Activated naive CD8-positive, alpha-beta T cell treated with anti-CD3 and anti-CD28 coated beads for 36 hours (primary cell): ENCODE measurements around the gene PEX14. TPM values are rescaled to one million over a fixed set of nuclear protein-coding genes. Genes with fewer than 3 reads are reported as not detected.

Experiments used
- DNase-seq: peaks from one replicate; pipeline ENCODE4 v3.0.0; 2021
- H3K27ac Mint-ChIP-seq: one replicate; pipeline ENCODE4 v1.8.0; 2022; ENCODE audit warnings: mild to moderate bottlenecking, moderate library complexity, mixed read lengths
- H3K27me3 Mint-ChIP-seq: one replicate; pipeline ENCODE4 v1.8.0; 2022; ENCODE audit warnings: mild to moderate bottlenecking, mixed read lengths
- H3K36me3 Mint-ChIP-seq: one replicate; pipeline ENCODE4 v1.8.0; 2021; ENCODE audit warnings: mild to moderate bottlenecking, mixed read lengths
- H3K4me1 Mint-ChIP-seq: one replicate; pipeline ENCODE4 v1.8.0; 2021; ENCODE audit warnings: mixed read lengths
- H3K4me3 Mint-ChIP-seq: one replicate; pipeline ENCODE4 v1.8.0; 2022; ENCODE audit warnings: mild to moderate bottlenecking, moderate library complexity, mixed read lengths
- H3K9me3 Mint-ChIP-seq: one replicate; pipeline ENCODE4 v1.8.0; 2022; ENCODE audit warnings: mixed read lengths
- total RNA-seq, 2 experiments: library from RNA; stranded (reverse); gene quantifications; one replicate each; pipeline ENCODE4 v1.2.3, GENCODE V29; 2021

PEX14 gene
- total RNA-seq, 2 experiments from 2014 or later: 19.1 to 19.6 TPM

DNA sequence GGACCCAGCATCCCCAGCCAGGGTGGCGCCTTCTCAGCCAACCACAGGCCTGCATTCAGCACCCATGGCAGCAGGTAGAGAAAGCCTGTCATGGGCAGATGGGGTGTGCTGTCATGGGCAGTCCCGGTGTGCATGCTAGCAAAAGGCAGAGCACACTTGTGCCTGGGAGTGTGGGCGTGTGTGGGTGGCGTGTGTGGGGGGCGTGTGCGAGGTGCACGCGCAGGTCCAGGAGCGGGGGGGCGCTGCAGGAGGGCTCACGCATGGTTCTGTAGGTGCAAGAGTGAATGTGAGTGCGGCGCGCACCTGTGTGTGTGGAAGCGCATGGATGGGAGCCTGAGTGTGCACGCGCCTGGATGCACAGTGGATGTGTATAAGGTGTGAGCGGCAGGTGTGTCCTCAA is 184.5 kb downstream of the PEX14 start:
- H3K27me3 Mint-ChIP-seq: no peaks in the 10 kb centered on the region
- H3K4me1 Mint-ChIP-seq: no peaks in the 10 kb centered on the region
- no peaks in the 10 kb centered on the region for H3K36me3 Mint-ChIP-seq
- H3K9me3 Mint-ChIP-seq: no peaks in the 10 kb centered on the region
- no peak overlapping the region for H3K27ac Mint-ChIP-seq
- DNase-seq: no peak
- H3K4me3 Mint-ChIP-seq: no peak overlapping the region

GRCh38 chr1:10659646-10660540 is 185.1 kb downstream of the PEX14 start:
- no peak overlapping the region for H3K4me3 Mint-ChIP-seq
- H3K27me3 Mint-ChIP-seq: no peaks in the 10 kb centered on the region
- DNase-seq: no peak
- no peaks in the 10 kb centered on the region for H3K4me1 Mint-ChIP-seq
- H3K27ac Mint-ChIP-seq: no peak overlapping the region
- no peaks in the 10 kb centered on the region for H3K36me3 Mint-ChIP-seq
- H3K9me3 Mint-ChIP-seq: no peaks in the 10 kb centered on the region

DNA sequence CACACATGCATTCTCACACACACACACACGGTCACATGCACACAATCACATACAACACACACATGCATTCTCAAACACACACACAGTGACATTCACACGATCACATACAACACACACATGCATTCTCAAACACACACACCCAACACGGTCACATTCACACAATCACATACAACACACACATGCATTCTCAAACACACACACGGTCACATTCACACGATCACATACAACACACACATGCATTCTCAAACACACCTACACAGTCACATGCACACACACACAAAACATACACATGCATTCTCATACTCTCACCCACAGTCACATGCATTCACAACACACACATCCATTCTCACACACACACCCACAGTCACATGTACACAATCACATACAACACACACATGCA is 186.7 kb downstream of the PEX14 start:
- H3K36me3 Mint-ChIP-seq: no peaks in the 10 kb centered on the region

GRCh38 chr1:10662090-10662688 is 187.4 kb downstream of the PEX14 start:
- Mint-ChIP-seq H3K9me3 (no peaks in the 10 kb centered on the region), H3K27me3 (no peaks in the 10 kb centered on the region), H3K36me3 (no peaks in the 10 kb centered on the region), H3K4me3 (no peak overlapping the region), H3K4me1 (no peaks in the 10 kb centered on the region), H3K27ac (no peak overlapping the region)
- DNase-seq: no peak

More for the DNA sequence above, 186.7 kb downstream of the PEX14 start:
- Mint-ChIP-seq H3K27me3 (no peaks in the 10 kb centered on the region), H3K4me1 (no peaks in the 10 kb centered on the region), H3K4me3 (no peak overlapping the region), H3K27ac (no peak overlapping the region), H3K9me3 (no peaks in the 10 kb centered on the region)
- no peak for DNase-seq

DNA sequence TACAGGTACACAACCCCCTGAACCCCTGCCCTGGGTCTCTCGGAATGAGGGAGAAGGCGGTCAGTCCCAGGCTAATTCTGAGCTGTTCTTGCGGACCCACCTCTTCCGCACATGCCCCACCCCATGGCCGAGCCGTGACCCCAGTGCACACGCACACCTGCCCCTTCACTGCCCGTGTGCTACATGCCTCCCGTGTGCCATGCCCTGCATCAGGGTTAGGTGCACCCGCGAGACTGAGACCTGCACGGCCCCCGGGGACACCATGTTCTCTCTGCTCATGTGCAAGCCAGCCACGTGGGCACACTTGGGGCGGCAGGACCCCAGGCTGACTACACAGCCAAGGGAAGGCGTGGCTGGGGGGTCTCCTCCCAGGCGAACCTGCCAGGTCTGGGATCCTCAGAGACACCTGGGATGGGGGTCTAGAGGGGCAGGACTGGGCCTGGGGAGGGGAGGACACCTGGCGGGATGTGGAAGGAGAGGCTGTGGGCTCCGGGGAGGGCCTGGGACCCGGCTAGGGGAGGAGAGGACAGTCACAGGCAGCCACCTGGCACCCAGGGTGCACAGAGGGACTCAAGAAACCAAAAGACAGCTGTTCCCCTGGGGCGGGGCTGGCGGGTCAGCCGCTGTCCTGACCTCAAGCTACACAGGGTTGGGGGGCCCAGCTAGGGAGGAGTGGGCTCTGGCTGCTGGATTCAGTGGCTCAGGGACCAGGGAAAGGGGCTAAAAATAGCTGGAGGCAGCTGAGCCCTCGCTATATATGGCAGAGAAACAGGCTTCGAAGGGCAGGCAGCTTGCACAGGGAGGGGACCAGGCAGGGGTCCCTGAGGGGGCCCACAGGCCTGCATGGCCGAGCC is 188.3 kb downstream of the PEX14 start:
- H3K4me1 Mint-ChIP-seq: no peaks in the 10 kb centered on the region
- no peaks in the 10 kb centered on the region for H3K36me3 Mint-ChIP-seq
- H3K9me3 Mint-ChIP-seq: no peaks in the 10 kb centered on the region
- H3K27me3 Mint-ChIP-seq: no peaks in the 10 kb centered on the region
- H3K27ac Mint-ChIP-seq: no peak overlapping the region
- no peak overlapping the region for H3K4me3 Mint-ChIP-seq
- no peak for DNase-seq

DNA sequence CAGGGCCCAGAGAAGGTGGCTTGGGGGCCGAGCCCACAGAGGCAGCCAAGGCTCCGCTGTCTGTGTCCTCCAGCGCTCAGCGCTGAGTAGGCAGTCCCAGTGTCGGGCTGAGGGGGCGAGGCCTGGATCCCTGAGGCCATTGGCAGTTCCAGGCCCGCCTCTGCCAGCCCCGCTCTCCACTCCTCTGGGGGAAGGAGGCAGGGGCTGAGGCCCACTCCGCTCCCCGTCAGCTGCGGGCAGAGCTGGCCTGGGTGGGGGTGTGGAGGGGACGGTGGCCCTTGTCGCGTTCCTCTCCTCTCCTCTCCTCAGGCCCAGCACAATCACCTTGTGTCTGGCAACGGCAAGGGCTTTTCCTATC is 188.9 kb downstream of the PEX14 start:
- no peak overlapping the region for H3K4me3 Mint-ChIP-seq
- H3K27ac Mint-ChIP-seq: no peak overlapping the region
- no peaks in the 10 kb centered on the region for H3K36me3 Mint-ChIP-seq
- no peak for DNase-seq
- no peaks in the 10 kb centered on the region for H3K9me3 Mint-ChIP-seq
- no peaks in the 10 kb centered on the region for H3K4me1 Mint-ChIP-seq
- no peaks in the 10 kb centered on the region for H3K27me3 Mint-ChIP-seq

DNA sequence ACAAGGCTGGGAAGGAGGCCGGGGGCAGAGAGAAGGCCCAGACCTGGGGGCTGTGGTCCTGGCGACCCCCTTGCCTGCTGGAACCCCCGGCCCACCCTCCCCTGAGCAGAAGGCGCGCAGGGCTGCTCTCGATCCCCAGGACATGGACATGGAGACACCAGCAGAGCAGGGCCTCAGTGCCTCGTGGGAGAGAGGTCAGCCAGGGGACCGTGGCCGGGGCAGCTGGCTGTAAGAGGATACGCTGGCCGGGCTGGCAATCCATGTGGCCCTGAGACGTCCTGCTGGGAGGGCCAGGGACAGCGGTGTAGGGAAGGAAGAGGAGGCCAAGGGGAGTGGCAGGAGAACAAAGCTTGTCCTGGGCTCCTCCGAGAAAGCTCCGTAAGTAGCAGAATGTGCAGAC is 189.5 kb downstream of the PEX14 start:
- no peak overlapping the region for H3K27ac Mint-ChIP-seq
- H3K4me1 Mint-ChIP-seq: no peaks in the 10 kb centered on the region
- no peaks in the 10 kb centered on the region for H3K9me3 Mint-ChIP-seq
- H3K4me3 Mint-ChIP-seq: no peak overlapping the region
- H3K27me3 Mint-ChIP-seq: no peaks in the 10 kb centered on the region
- no peaks in the 10 kb centered on the region for H3K36me3 Mint-ChIP-seq
- DNase-seq: no peak

GRCh38 chr1:10665226-10665625 is 190.5 kb downstream of the PEX14 start:
- Mint-ChIP-seq H3K27ac (no peak overlapping the region), H3K36me3 (no peaks in the 10 kb centered on the region), H3K4me1 (no peaks in the 10 kb centered on the region), H3K4me3 (no peak overlapping the region), H3K9me3 (no peaks in the 10 kb centered on the region), H3K27me3 (no peaks in the 10 kb centered on the region)
- DNase-seq: no peak

GRCh38 chr1:10665930-10666850 is 191.4 kb downstream of the PEX14 start:
- peaks cover 1% of the 10 kb centered on the region for H3K4me1 Mint-ChIP-seq
- H3K9me3 Mint-ChIP-seq: no peaks in the 10 kb centered on the region
- no peak overlapping the region for H3K27ac Mint-ChIP-seq
- H3K36me3 Mint-ChIP-seq: no peaks in the 10 kb centered on the region
- DNase-seq: no peak
- H3K27me3 Mint-ChIP-seq: no peaks in the 10 kb centered on the region
- H3K4me3 Mint-ChIP-seq: no peak overlapping the region

GRCh38 chr1:10667861-10668761 is 193.4 kb downstream of the PEX14 start:
- H3K27ac Mint-ChIP-seq: no peak overlapping the region
- H3K36me3 Mint-ChIP-seq: no peaks in the 10 kb centered on the region
- H3K4me3 Mint-ChIP-seq: no peak overlapping the region
- H3K9me3 Mint-ChIP-seq: no peaks in the 10 kb centered on the region
- H3K4me1 Mint-ChIP-seq: peaks cover 1% of the 10 kb centered on the region
- DNase-seq: no peak
- H3K27me3 Mint-ChIP-seq: no peaks in the 10 kb centered on the region

GRCh38 chr1:10669570-10669969 is 194.8 kb downstream of the PEX14 start:
- Mint-ChIP-seq H3K9me3 (no peaks in the 10 kb centered on the region), H3K4me1 (peaks cover 1% of the 10 kb centered on the region), H3K27me3 (no peaks in the 10 kb centered on the region), H3K4me3 (no peak overlapping the region), H3K36me3 (no peaks in the 10 kb centered on the region), H3K27ac (no peak overlapping the region)
- DNase-seq: no peak

DNA sequence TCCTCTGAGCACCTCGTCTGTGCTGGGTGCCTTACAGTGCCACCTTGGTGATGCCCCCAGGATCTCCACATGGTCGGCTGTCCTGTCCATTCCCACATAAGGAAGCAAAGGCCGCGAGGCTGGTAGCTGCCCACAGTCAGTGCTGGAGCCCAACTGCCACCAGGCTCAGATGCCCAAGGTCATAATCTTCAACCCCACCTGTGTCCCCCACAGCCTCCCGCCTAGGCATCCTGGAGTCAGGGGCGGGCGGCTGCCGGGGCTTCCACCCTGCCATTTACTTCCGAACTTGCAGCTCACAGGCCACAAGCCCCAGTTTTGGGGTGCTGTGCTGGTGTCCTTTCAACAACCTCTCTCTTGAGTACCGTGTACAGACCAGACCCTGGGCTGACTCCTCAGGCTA is 195.4 kb downstream of the PEX14 start:
- Mint-ChIP-seq H3K9me3 (no peaks in the 10 kb centered on the region), H3K4me3 (no peak overlapping the region), H3K4me1 (peaks cover 1% of the 10 kb centered on the region), H3K27me3 (no peaks in the 10 kb centered on the region), H3K36me3 (no peaks in the 10 kb centered on the region), H3K27ac (no peak overlapping the region)
- no peak for DNase-seq

- no peak for DNase-seq
- no peaks in the 10 kb centered on the region for H3K36me3 Mint-ChIP-seq
- H3K27ac Mint-ChIP-seq: no peak overlapping the region
- no peak overlapping the region for H3K4me3 Mint-ChIP-seq
- peaks cover 1% of the 10 kb centered on the region for H3K4me1 Mint-ChIP-seq
- H3K9me3 Mint-ChIP-seq: no peaks in the 10 kb centered on the region
- no peaks in the 10 kb centered on the region for H3K27me3 Mint-ChIP-seq
Measured at GRCh38 chr1:10671090-10671489, 196.3 kb downstream of the PEX14 start.
